Neural progenitor cell (in vitro differentiated cells): ENCODE results near the gene FAM163B.

Source experiments
- EZH2 ChIP-seq: fragments of 200-600 bp; sonication (generic); IDR thresholded peaks from 2 replicates; pipeline ENCODE4 v1.6.1; 2017; ENCODE audit warnings: antibody characterized with exemption, mild to moderate bottlenecking, moderate library complexity
- EZH2phosphoT487 ChIP-seq: fragments of 200-600 bp; sonication (generic); IDR thresholded peaks from 2 replicates; pipeline ENCODE4 v1.6.1; 2017; ENCODE audit warnings: antibody characterized with exemption
- TF ChIP-seq, protein P1 (sequence below): fragments of 200-600 bp; sonication (generic); IDR thresholded peaks from 2 replicates; pipeline ENCODE4 v1.5.1; 2017; ENCODE audit warnings: antibody characterized with exemption, mild to moderate bottlenecking

DNA sequence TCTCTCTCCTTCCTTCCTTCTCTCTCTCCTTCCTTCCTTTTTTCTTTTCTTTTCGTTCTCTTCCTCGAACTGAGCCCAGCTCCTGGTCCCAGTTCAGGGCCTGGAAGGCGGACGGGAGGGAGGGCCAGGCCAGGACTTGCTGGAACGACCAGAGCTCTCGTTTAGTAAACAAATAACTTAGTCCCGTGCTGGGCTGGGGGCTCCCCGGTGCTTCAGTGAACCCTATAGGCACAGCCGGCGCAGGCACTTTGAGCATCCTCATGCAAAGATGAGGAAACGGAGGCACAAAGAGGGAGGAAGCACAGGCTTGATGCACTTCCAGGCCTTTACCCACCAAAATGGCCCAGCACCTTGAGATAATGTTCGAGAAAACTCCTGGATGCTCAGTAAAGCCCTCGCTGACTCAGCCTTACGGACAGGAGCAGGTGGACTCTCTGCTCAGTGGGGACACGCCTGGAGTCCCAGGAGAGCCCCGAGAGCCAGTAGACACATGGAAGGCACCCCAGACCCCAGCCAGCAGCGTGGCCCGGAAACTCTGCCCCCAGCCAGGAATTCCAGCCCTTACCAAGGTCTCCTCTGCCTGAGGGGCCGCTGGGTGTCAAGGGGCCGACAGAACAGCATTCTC lies 18.8 kb downstream of the FAM163B start:
- TF ChIP-seq, protein P1, sequence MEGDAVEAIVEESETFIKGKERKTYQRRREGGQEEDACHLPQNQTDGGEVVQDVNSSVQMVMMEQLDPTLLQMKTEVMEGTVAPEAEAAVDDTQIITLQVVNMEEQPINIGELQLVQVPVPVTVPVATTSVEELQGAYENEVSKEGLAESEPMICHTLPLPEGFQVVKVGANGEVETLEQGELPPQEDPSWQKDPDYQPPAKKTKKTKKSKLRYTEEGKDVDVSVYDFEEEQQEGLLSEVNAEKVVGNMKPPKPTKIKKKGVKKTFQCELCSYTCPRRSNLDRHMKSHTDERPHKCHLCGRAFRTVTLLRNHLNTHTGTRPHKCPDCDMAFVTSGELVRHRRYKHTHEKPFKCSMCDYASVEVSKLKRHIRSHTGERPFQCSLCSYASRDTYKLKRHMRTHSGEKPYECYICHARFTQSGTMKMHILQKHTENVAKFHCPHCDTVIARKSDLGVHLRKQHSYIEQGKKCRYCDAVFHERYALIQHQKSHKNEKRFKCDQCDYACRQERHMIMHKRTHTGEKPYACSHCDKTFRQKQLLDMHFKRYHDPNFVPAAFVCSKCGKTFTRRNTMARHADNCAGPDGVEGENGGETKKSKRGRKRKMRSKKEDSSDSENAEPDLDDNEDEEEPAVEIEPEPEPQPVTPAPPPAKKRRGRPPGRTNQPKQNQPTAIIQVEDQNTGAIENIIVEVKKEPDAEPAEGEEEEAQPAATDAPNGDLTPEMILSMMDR: no peak
- TF ChIP-seq EZH2: no peak
- no peak for TF ChIP-seq EZH2phosphoT487
